GF-D8 (cell line): Measurements from ENCODE around the gene STAT6.
"Not testable (repeated sequence)": the region's sequence is repeated elsewhere in the genome, so short reads cannot be mapped to it uniquely, and the experiment has no call there.

ENCODE experiments used
- DNase-seq: peaks from one replicate; lab custom pipeline; 2025; lab: John Stamatoyannopoulos, UW

The STAT6 gene

GRCh38 chr12:57127101-57127725 lies 16.1 kb upstream of the STAT6 start:
- no peak for DNase-seq

GRCh38 chr12:57126561-57126960 lies 15.4 kb upstream of the STAT6 start:
- no peak for DNase-seq

GRCh38 chr12:57126061-57126460 lies 14.9 kb upstream of the STAT6 start:
- no peak for DNase-seq

GRCh38 chr12:57124261-57124877 lies 13.2 kb upstream of the STAT6 start:
- DNase-seq, result no peak

GRCh38 chr12:57123813-57124212 lies 12.7 kb upstream of the STAT6 start:
- no peak for DNase-seq

GRCh38 chr12:57120718-57121117 lies 9.6 kb upstream of the STAT6 start:
- DNase-seq, result not testable (repeated sequence)

- DNase-seq, result no peak
These were observed 8.3 kb upstream of the STAT6 start for GRCh38 chr12:57119294-57120085.

- DNase-seq, result no peak
These were observed 7.6 kb upstream of the STAT6 start for GRCh38 chr12:57118711-57119271.

GRCh38 chr12:57116580-57117281 lies 5.6 kb upstream of the STAT6 start:
- no peak for DNase-seq

GRCh38 chr12:57112492-57113294 lies 1.5 kb upstream of the STAT6 start:
- peak; percentile 68 for DNase-seq

- DNase-seq, result peak; percentile 57
These were observed 795 bp downstream of the STAT6 start for GRCh38 chr12:57110104-57111030.

- DNase-seq, result no peak
These were observed 1.7 kb downstream of the STAT6 start for GRCh38 chr12:57109207-57110103.

GRCh38 chr12:57107456-57108155 lies 3.6 kb downstream of the STAT6 start:
- no peak for DNase-seq

GRCh38 chr12:57106021-57106708 lies 5.0 kb downstream of the STAT6 start:
- DNase-seq, result no peak

GRCh38 chr12:57105011-57105753 lies 6.0 kb downstream of the STAT6 start:
- no peak for DNase-seq

- DNase-seq, result no peak
These were observed 6.8 kb downstream of the STAT6 start for GRCh38 chr12:57104292-57104910.

- no peak for DNase-seq
These were observed 7.3 kb downstream of the STAT6 start for GRCh38 chr12:57103856-57104255.
